GM12878 (cell line): ENCODE measurements around the gene CUTC. TPM values are rescaled to one million over a fixed set of nuclear protein-coding genes. Genes with fewer than 3 reads are reported as not detected.

Experiments used
- ATAC-seq: fragments of 200-7000 bp; cut with Tn5 transposase; 3 replicates; pipeline ENCODE4 v1.9.1; 2020; ENCODE audit warnings: mild to moderate bottlenecking, moderate library complexity
- BruUV-seq: library from RNA; stranded (reverse); fragments of 400-500 nt; replicated peaks from 2 replicates; lab custom pipeline; 2021; lab: Mats Ljungman, UMichigan
- CTCF ChIA-PET: fragments of 300-600 bp; sonication (Branson Sonifier 250); formaldehyde crosslinking; extraction: SDS; loops from one replicate; lab custom pipeline; 2021; ENCODE audit warnings: inconsistent platforms; lab: Yijun Ruan, JAX
- POLR2A ChIA-PET: fragments of 350-600 bp; formaldehyde crosslinking; extraction: SDS; loops from one replicate; lab custom pipeline; 2021; ENCODE audit warnings: inconsistent platforms; lab: Charles Lee
- RAD21 ChIA-PET: fragments of 300-600 bp; sonication (Branson Sonifier 250); formaldehyde crosslinking; loops from one replicate; lab custom pipeline; 2023; ENCODE audit warnings: antibody characterized with exemption; ENCODE audit not compliant: unreplicated experiment; lab: Charles Lee
- SMC1A ChIA-PET: fragments of 300-600 bp; sonication (Branson Sonifier 250); formaldehyde crosslinking; loops from one replicate; lab custom pipeline; 2023; ENCODE audit not compliant: unreplicated experiment, uncharacterized antibody; lab: Charles Lee
- DNase-seq: peaks from one replicate; pipeline ENCODE4 v3.0.0-alpha.2; 2011; ENCODE audit warnings: low read depth, low spot score
- FAIRE-seq: peaks from 3 replicates; lab custom pipeline; 2011; peaks lifted over from hg19 to GRCh38; lab: Jason Lieb, UNC
- H2AFZ ChIP-seq: 2 replicates; pipeline ENCODE4 v1.6.0; 2011; ENCODE audit warnings: low read depth, low read length, control low read depth; ENCODE audit not compliant: control insufficient read depth
- H3K27ac ChIP-seq: 2 replicates; pipeline ENCODE4 v1.5.1; 2011; ENCODE audit warnings: control low read depth; ENCODE audit not compliant: control insufficient read depth, insufficient read depth
- H3K27me3 ChIP-seq, 2 experiments: replicated peaks in 1 of 2; 2 replicates each; pipeline versions ENCODE4 v1.6.0 to v1.6.1; 2011; ENCODE audit warnings: low read length in 1 of 2; ENCODE audit not compliant: control insufficient read depth in 2 of 2, insufficient read depth in 2 of 2
- H3K36me3 ChIP-seq, 2 experiments: 2 replicates each; pipeline ENCODE4 v1.5.1; 2011; ENCODE audit warnings: low read length in 1 of 2; ENCODE audit not compliant: control insufficient read depth in 2 of 2, insufficient read depth in 2 of 2
- H3K4me1 ChIP-seq: 2 replicates; pipeline ENCODE4 v1.6.1; 2011; ENCODE audit warnings: mild to moderate bottlenecking, low read length, moderate library complexity, mixed read lengths; ENCODE audit not compliant: control insufficient read depth, insufficient read depth
- H3K4me2 ChIP-seq: 2 replicates; pipeline ENCODE4 v1.6.0; 2011; ENCODE audit warnings: control low read depth; ENCODE audit not compliant: control insufficient read depth, insufficient read depth
- H3K4me3 ChIP-seq: fragments of 200-600 bp; sonication (generic); 2 replicates; pipeline ENCODE4 v1.5.1; 2016
- H3K79me2 ChIP-seq: 2 replicates; pipeline ENCODE4 v1.6.0; 2011; ENCODE audit warnings: low read length; ENCODE audit not compliant: control insufficient read depth, insufficient read depth
- H3K9ac ChIP-seq: 2 replicates; pipeline ENCODE4 v1.8.0; 2011; ENCODE audit warnings: low read length, control low read depth, mixed read lengths; ENCODE audit not compliant: control insufficient read depth, insufficient read depth
- H3K9me3 ChIP-seq: replicated peaks from 3 replicates; pipeline ENCODE4 v1.5.1; 2011; ENCODE audit warnings: mild to moderate bottlenecking, low read length; ENCODE audit not compliant: control insufficient read depth, insufficient read depth
- H4K20me1 ChIP-seq: 2 replicates; pipeline ENCODE4 v1.6.0; 2011; ENCODE audit not compliant: control insufficient read depth, insufficient read depth
- CBFB ChIP-seq: IDR thresholded peaks from 2 replicates; pipeline ENCODE4 v1.6.1; 2016; ENCODE audit warnings: antibody characterized with exemption, low read depth
- GABPA ChIP-seq: IDR thresholded peaks from 2 replicates; pipeline ENCODE4 v1.6.1; 2014; ENCODE audit warnings: antibody characterized with exemption, low read depth, mild to moderate bottlenecking, inconsistent platforms
- GATAD2B ChIP-seq: fragments of 450-650 bp; conservative IDR thresholded peaks from 2 replicates; pipeline ENCODE4 v1.6.1; 2017; ENCODE audit warnings: low read depth, mild to moderate bottlenecking, moderate library complexity
- IKZF1 ChIP-seq: fragments of 450-650 bp; conservative IDR thresholded peaks from 2 replicates; pipeline ENCODE4 v1.6.1; 2017; ENCODE audit warnings: antibody characterized with exemption, mild to moderate bottlenecking
- KDM1A ChIP-seq: fragments of 200-600 bp; sonication (generic); IDR thresholded peaks from 2 replicates; pipeline ENCODE4 v1.6.1; 2016; ENCODE audit warnings: borderline replicate concordance
- KLF5 ChIP-seq: fragments of 450-650 bp; IDR thresholded peaks from 2 replicates; pipeline ENCODE4 v1.6.1; 2014; ENCODE audit warnings: mild to moderate bottlenecking; ENCODE audit not compliant: partially characterized antibody
- MEF2B ChIP-seq: fragments of 450-650 bp; IDR thresholded peaks from 2 replicates; pipeline ENCODE4 v1.6.1; 2018; ENCODE audit warnings: mild to moderate bottlenecking, moderate library complexity; ENCODE audit not compliant: partially characterized antibody, poor library complexity, severe bottlenecking
- PKNOX1 ChIP-seq: fragments of 450-650 bp; IDR thresholded peaks from 2 replicates; pipeline ENCODE4 v1.6.1; 2016; ENCODE audit warnings: mild to moderate bottlenecking
- PML ChIP-seq: IDR thresholded peaks from 2 replicates; pipeline ENCODE4 v1.6.1; 2012; ENCODE audit warnings: low read length, inconsistent platforms
- RFX5 ChIP-seq: IDR thresholded peaks from 2 replicates; pipeline ENCODE4 v1.6.1; 2011; ENCODE audit warnings: low read depth, low read length, improper control_type of control experiment
- RUNX3 ChIP-seq: IDR thresholded peaks from 2 replicates; pipeline ENCODE4 v1.6.1; 2012; ENCODE audit warnings: low read length, inconsistent platforms
- TCF3 ChIP-seq: IDR thresholded peaks from 2 replicates; pipeline ENCODE4 v1.6.1; 2012; ENCODE audit warnings: low read depth, mild to moderate bottlenecking, low read length, borderline replicate concordance; ENCODE audit not compliant: insufficient read depth
- USF2 ChIP-seq: IDR thresholded peaks from 2 replicates; pipeline ENCODE4 v1.6.1; 2011; ENCODE audit warnings: low read depth, low read length, improper control_type of control experiment, borderline replicate concordance
- YY1 ChIP-seq: IDR thresholded peaks from 2 replicates; pipeline ENCODE4 v1.6.1; 2011; ENCODE audit warnings: low read depth, mild to moderate bottlenecking, low read length
- ZZZ3 ChIP-seq: IDR thresholded peaks from 2 replicates; pipeline ENCODE4 v1.6.1; 2011; ENCODE audit warnings: low read depth; ENCODE audit not compliant: control insufficient read depth, insufficient read length
- WGBS: methylation state at CpG from one replicate; pipeline ENCODE4 v1.1.6; 2016; ENCODE audit warnings: low lambda C conversion rate; ENCODE audit not compliant: insufficient replicate concordance, insufficient coverage; ENCODE audit errors: missing lambda C conversion rate; 5-methylcytosine and 5-hydroxymethylcytosine counted together
- in situ Hi-C: fragments of 300-500 bp; cut with MboI; formaldehyde crosslinking; loops from 9 replicates; pipeline ENCODE4 v1.14.3; 2018; ENCODE audit warnings: mixed read lengths
- intact Hi-C: fragments of 100-400 bp; cut with micrococcal nuclease; formaldehyde crosslinking; loops from one replicate; pipeline ENCODE4 v1.14.2; 2022; ENCODE audit not compliant: unreplicated experiment
- polyA plus RNA-seq, 11 experiments: library from polyadenylated mRNA; depleted of rRNA in 4 of 11; unstranded in 6 of 11; stranded (reverse) in 5 of 11; fragments of >200 nt; fragmentation: Nextera tagmentation in 4 of 11; fragmentation: Illumina TruSeq in 1 of 11; extraction: Ambion mirVana in 4 of 11; extraction: Trizol in 1 of 11; gene quantifications; 1 replicate in 1 of 11; 2 replicates in 10 of 11; pipeline versions ENCODE4 v1.2.1 to v1.2.3, GENCODE V29; 2011 to 2016; ENCODE audit warnings: inconsistent platforms in 2 of 11, missing spikeins in 2 of 11, low read depth in 1 of 11
- total RNA-seq, 4 experiments: library from RNA; depleted of rRNA in 3 of 4; stranded (reverse); fragments of >200 nt in 3 of 4; fragmentation: Illumina TruSeq in 1 of 4; extraction: Trizol in 1 of 4; gene quantifications; 2 replicates each; pipeline versions ENCODE4 v1.2.1 to v1.2.3, GENCODE V29; 2013 to 2021
- TF ChIP-seq, protein P1 (sequence below): fragments of 450-650 bp; IDR thresholded peaks from 2 replicates; pipeline ENCODE4 v1.6.1; 2017; ENCODE audit warnings: low read depth, mild to moderate bottlenecking, moderate library complexity

The CUTC gene
- total and polyA plus RNA-seq, 10 of the 15 experiments (the other 5 are each of a cell fraction or from before 2014, with no cell fraction given) = 23.8 to 71.7 (median 40.8) TPM

GRCh38 chr10:99740933-99741559 is 9.0 kb downstream of the CUTC start:
- intact Hi-C loops = no loop called here
- POLR2A ChIA-PET = interaction anchor here (2.4 kb wide), 1 partner anchor 8 kb away, joined by 9 read pairs; the partner anchor contains the start of genes COX15 and CUTC

More at GRCh38 chr10:99740933-99741559, 9.0 kb downstream of the CUTC start:
- BruUV-seq = no TSS peak
- Histone ChIP-seq H3K4me3 (no peak overlapping the region), H3K4me2 (no peak overlapping the region), H3K9ac (no peak overlapping the region), H3K9me3 (peaks cover 5% of the 10 kb centered on the region), H3K27ac (no peak overlapping the region), H3K36me3 (peaks cover 4 to 29% of the 10 kb centered on the region in 2 experiments), H3K79me2 (no peaks in the 10 kb centered on the region), H2AFZ (no peak overlapping the region), H3K27me3 (no peaks in the 10 kb centered on the region), H4K20me1 (no peaks in the 10 kb centered on the region), H3K4me1 (no peaks in the 10 kb centered on the region)
- no peak for DNase-seq
- in situ Hi-C loops = no loop called here
- FAIRE-seq = no peak
- SMC1A ChIA-PET = interaction anchor here (0.9 to 1.5 kb wide), 3 partner anchors 10 to 304 kb away, joined by 3 to 5 read pairs (median 3); partner anchors contain the start of gene COX15
- no peak for TF ChIP-seq RFX5
- no peak for TF ChIP-seq USF2
- TF ChIP-seq TCF3 = no peak
- TF ChIP-seq KDM1A = no peak
- TF ChIP-seq KLF5 = no peak
- TF ChIP-seq ZZZ3 = no peak
- no peak for TF ChIP-seq RUNX3
- no peak for TF ChIP-seq IKZF1
- TF ChIP-seq GABPA = no peak
- TF ChIP-seq, protein P1, sequence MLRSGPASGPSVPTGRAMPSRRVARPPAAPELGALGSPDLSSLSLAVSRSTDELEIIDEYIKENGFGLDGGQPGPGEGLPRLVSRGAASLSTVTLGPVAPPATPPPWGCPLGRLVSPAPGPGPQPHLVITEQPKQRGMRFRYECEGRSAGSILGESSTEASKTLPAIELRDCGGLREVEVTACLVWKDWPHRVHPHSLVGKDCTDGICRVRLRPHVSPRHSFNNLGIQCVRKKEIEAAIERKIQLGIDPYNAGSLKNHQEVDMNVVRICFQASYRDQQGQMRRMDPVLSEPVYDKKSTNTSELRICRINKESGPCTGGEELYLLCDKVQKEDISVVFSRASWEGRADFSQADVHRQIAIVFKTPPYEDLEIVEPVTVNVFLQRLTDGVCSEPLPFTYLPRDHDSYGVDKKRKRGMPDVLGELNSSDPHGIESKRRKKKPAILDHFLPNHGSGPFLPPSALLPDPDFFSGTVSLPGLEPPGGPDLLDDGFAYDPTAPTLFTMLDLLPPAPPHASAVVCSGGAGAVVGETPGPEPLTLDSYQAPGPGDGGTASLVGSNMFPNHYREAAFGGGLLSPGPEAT = no peak
- no peak for TF ChIP-seq MEF2B
- no peak for TF ChIP-seq GATAD2B
- no peak for TF ChIP-seq PKNOX1
- TF ChIP-seq CBFB = no peak
- no peak for TF ChIP-seq YY1
- TF ChIP-seq PML = no peak
- no peak for ATAC-seq
- 99% methylated on average over 3 of the region's 3 CpGs for WGBS
- RAD21 ChIA-PET = no interaction called here
- CTCF ChIA-PET = interaction anchor here (0.7 to 2.3 kb wide), 4 partner anchors 9 to 129 kb away, joined by 3 to 10 read pairs (median 4); partner anchors contain the start of genes COX15 and CUTC
